Esophagus muscularis mucosa (tissue), 3 donors: ENCODE measurements around the gene SLC26A1.

Source experiments
- CTCF ChIP-seq, 3 experiments: fragments of 200-600 bp in 2 of 3; fragments of 450-650 bp in 1 of 3; sonication (generic) in 2 of 3; IDR thresholded peaks; one replicate each; pipeline ENCODE4 v1.5.1; 2017 to 2019; ENCODE audit warnings: antibody characterized with exemption in 3 of 3, mild to moderate bottlenecking in 2 of 3, moderate library complexity in 1 of 3
- EP300 ChIP-seq: sonication (generic); formaldehyde crosslinking; IDR thresholded peaks from one replicate; pipeline ENCODE4 v1.6.1; 2017; ENCODE audit warnings: antibody characterized with exemption

GRCh38 chr4:957231-957580 is 36.0 kb downstream of the SLC26A1 start:
- TF ChIP-seq CTCF (IDR thresholded peaks at IDR 0.05) = no peak
- TF ChIP-seq EP300 = no peak
